ENCODE data around the gene SRC.

Gene SRC

GRCh38 chr20:37437676-37438075 lies 91.7 kb downstream of the SRC start:
- TF ChIP-seq, protein P1, sequence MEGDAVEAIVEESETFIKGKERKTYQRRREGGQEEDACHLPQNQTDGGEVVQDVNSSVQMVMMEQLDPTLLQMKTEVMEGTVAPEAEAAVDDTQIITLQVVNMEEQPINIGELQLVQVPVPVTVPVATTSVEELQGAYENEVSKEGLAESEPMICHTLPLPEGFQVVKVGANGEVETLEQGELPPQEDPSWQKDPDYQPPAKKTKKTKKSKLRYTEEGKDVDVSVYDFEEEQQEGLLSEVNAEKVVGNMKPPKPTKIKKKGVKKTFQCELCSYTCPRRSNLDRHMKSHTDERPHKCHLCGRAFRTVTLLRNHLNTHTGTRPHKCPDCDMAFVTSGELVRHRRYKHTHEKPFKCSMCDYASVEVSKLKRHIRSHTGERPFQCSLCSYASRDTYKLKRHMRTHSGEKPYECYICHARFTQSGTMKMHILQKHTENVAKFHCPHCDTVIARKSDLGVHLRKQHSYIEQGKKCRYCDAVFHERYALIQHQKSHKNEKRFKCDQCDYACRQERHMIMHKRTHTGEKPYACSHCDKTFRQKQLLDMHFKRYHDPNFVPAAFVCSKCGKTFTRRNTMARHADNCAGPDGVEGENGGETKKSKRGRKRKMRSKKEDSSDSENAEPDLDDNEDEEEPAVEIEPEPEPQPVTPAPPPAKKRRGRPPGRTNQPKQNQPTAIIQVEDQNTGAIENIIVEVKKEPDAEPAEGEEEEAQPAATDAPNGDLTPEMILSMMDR (IDR thresholded peaks at IDR 0.05; ENCODE audit: extremely low read depth, missing control alignments), result no peak
- no peak for DNase-seq (ENCODE audit: low spot score)

- no peak for DNase-seq (ENCODE audit: low spot score)
- TF ChIP-seq, protein P1 (IDR thresholded peaks at IDR 0.05; ENCODE audit: extremely low read depth, missing control alignments), result no peak
Measured at GRCh38 chr20:37438464-37439222, 92.7 kb downstream of the SRC start.

- no peak for DNase-seq (ENCODE audit: low spot score)
- TF ChIP-seq, protein P1 (IDR thresholded peaks at IDR 0.05; ENCODE audit: extremely low read depth, missing control alignments), result no peak
Measured at GRCh38 chr20:37439223-37439933, 93.4 kb downstream of the SRC start.

- TF ChIP-seq, protein P1 (IDR thresholded peaks at IDR 0.05; ENCODE audit: extremely low read depth, missing control alignments), result no peak
- DNase-seq (ENCODE audit: low spot score), result no peak
Measured at GRCh38 chr20:37441023-37441422, 95.1 kb downstream of the SRC start.

GRCh38 chr20:37442547-37442946 lies 96.6 kb downstream of the SRC start:
- TF ChIP-seq, protein P1 (IDR thresholded peaks at IDR 0.05; ENCODE audit: extremely low read depth, missing control alignments), result no peak
- no peak for DNase-seq (ENCODE audit: low spot score)

DNA sequence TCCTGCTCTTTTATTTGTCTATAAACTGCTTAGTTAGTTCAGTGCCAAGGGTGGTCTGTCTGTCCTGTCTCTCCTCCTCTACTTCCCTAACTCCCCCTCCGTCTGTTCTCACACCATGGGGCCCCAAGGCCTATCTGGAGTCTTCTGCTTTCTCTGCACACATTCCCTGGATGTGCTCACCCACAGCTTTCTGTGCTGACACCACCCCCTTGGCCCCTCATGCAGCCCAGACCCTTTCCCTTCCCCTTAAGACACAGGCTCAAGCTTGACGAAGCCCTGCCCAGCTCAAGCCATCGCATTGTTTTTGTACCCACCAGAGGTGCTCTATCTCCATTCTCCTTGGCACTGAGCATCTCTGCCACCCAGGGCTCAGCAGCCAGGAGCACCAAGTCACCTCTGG lies 97.0 kb downstream of the SRC start:
- TF ChIP-seq, protein P1 (IDR thresholded peaks at IDR 0.05; ENCODE audit: extremely low read depth, missing control alignments), result no peak
- no peak for DNase-seq (ENCODE audit: low spot score)

GRCh38 chr20:37443596-37443995 lies 97.7 kb downstream of the SRC start:
- TF ChIP-seq, protein P1 (IDR thresholded peaks at IDR 0.05; ENCODE audit: extremely low read depth, missing control alignments), result no peak
- no peak for DNase-seq (ENCODE audit: low spot score)

All from GM20000 (cell line).